ENCODE measurements around the gene GPR52.

DNA sequence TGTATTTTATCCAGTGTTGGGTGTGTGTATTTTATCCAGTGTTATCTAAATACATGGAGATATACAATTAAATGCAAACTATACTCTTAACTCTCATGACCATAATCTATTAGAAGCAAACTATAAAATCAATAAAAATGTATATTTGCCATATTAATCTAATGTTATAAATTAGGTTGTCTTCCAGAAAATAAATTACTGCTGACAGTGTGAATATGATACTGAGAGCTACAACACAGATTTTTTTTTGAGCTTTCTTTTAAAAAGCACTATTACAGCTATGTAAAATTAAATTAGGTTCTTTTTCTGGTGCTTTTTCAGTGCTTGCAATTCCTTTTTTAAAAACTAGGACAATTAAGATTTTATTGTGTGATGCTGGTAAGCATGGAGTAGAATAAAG is 19.0 kb upstream of the GPR52 start:
- TF ChIP-seq, protein P1, sequence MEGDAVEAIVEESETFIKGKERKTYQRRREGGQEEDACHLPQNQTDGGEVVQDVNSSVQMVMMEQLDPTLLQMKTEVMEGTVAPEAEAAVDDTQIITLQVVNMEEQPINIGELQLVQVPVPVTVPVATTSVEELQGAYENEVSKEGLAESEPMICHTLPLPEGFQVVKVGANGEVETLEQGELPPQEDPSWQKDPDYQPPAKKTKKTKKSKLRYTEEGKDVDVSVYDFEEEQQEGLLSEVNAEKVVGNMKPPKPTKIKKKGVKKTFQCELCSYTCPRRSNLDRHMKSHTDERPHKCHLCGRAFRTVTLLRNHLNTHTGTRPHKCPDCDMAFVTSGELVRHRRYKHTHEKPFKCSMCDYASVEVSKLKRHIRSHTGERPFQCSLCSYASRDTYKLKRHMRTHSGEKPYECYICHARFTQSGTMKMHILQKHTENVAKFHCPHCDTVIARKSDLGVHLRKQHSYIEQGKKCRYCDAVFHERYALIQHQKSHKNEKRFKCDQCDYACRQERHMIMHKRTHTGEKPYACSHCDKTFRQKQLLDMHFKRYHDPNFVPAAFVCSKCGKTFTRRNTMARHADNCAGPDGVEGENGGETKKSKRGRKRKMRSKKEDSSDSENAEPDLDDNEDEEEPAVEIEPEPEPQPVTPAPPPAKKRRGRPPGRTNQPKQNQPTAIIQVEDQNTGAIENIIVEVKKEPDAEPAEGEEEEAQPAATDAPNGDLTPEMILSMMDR (IDR thresholded peaks at IDR 0.05; ENCODE audit: insufficient read depth, low read length, poor library complexity, severe bottlenecking) = no peak
- no peak for TF ChIP-seq EZH2phosphoT487 (conservative IDR thresholded peaks at IDR 0.05; ENCODE audit: low read length)
